ENCODE results near the gene NDE1. TPM values are rescaled to one million over a fixed set of nuclear protein-coding genes. Genes with fewer than 3 reads are reported as not detected.

The NDE1 gene
- polyA plus RNA-seq, 1 donor (not counting 4 experiments of a cell fraction or from before 2014, with no cell fraction given) = 37.8 TPM

- H2AFZ ChIP-seq (ENCODE audit: control insufficient read depth, low read length) = no peak overlapping the region
- no peaks in the 10 kb centered on the region for H3K9me3 ChIP-seq (ENCODE audit: control insufficient read depth, low read depth, low read length)
- H3K9me1 ChIP-seq (ENCODE audit: control insufficient read depth, extremely low read depth, insufficient read depth, low read length) = no peaks in the 10 kb centered on the region
- no peak for DNase-seq (ENCODE audit: low read depth, low spot score)
- H3K4me3 ChIP-seq (ENCODE audit: control insufficient read depth in 2 of 3, extremely low read depth in 1 of 3, insufficient read depth in 2 of 3, low read depth in 1 of 3, low read length in 3 of 3) = no peak overlapping the region
- H3K79me2 ChIP-seq (ENCODE audit: control insufficient read depth, insufficient read depth, low read length) = no peaks in the 10 kb centered on the region
- no peaks in the 10 kb centered on the region for H3K4me1 ChIP-seq (ENCODE audit: control insufficient read depth, extremely low read depth, insufficient read depth, low read length)
- TF ChIP-seq CTCF (optimal IDR thresholded peaks at IDR 0.05 in 1 of 3, IDR thresholded peaks at IDR 0.05 in 1 of 3, conservative IDR thresholded peaks at IDR 0.05 in 1 of 3; ENCODE audit: extremely low read depth in 1 of 3, insufficient read depth in 2 of 3, low read length in 3 of 3) (no peak), EZH2 (IDR thresholded peaks at IDR 0.05; ENCODE audit: low read length) (no peak)
- H3K27me3 ChIP-seq (ENCODE audit: control insufficient read depth, extremely low read depth, insufficient read depth, low read length) = no peaks in the 10 kb centered on the region
- no peak overlapping the region for H3K27ac ChIP-seq (ENCODE audit: control insufficient read depth, insufficient read depth, low read length)
- H3K9ac ChIP-seq (ENCODE audit: control insufficient read depth, extremely low read depth, insufficient read depth, low read length) = no peak overlapping the region
- dilution Hi-C loops (cut with MboI; ENCODE audit: extremely low pct_ligation_motif_present, low sequenced_read_pairs) = no loop called here
- no peaks in the 10 kb centered on the region for H4K20me1 ChIP-seq (ENCODE audit: control insufficient read depth, extremely low read depth, insufficient read depth, low read length)
- H3K4me2 ChIP-seq (ENCODE audit: control insufficient read depth, extremely low read depth, insufficient read depth, low read depth, low read length) = no peak overlapping the region
- H3K36me3 ChIP-seq (ENCODE audit: control insufficient read depth in 2 of 2, extremely low read depth in 1 of 2, insufficient read depth in 2 of 2, low read length in 2 of 2) = no peaks in the 10 kb centered on the region
- FAIRE-seq = no peak
These were observed 101.9 kb downstream of the NDE1 start for GRCh38 chr16:15751940-15752339.

GRCh38 chr16:15752717-15753488, 102.9 kb downstream of the NDE1 start:
- no peak overlapping the region for H3K9ac ChIP-seq (ENCODE audit: control insufficient read depth, extremely low read depth, insufficient read depth, low read length)
- no peak for FAIRE-seq
- H3K79me2 ChIP-seq (ENCODE audit: control insufficient read depth, insufficient read depth, low read length) = no peaks in the 10 kb centered on the region
- H3K36me3 ChIP-seq (ENCODE audit: control insufficient read depth in 2 of 2, extremely low read depth in 1 of 2, insufficient read depth in 2 of 2, low read length in 2 of 2) = no peaks in the 10 kb centered on the region
- H3K27me3 ChIP-seq (ENCODE audit: control insufficient read depth, extremely low read depth, insufficient read depth, low read length) = no peaks in the 10 kb centered on the region
- H3K4me3 ChIP-seq (ENCODE audit: control insufficient read depth in 2 of 3, extremely low read depth in 1 of 3, insufficient read depth in 2 of 3, low read depth in 1 of 3, low read length in 3 of 3) = no peak overlapping the region
- dilution Hi-C loops (cut with MboI; ENCODE audit: extremely low pct_ligation_motif_present, low sequenced_read_pairs) = no loop called here
- no peaks in the 10 kb centered on the region for H3K4me1 ChIP-seq (ENCODE audit: control insufficient read depth, extremely low read depth, insufficient read depth, low read length)
- H3K9me1 ChIP-seq (ENCODE audit: control insufficient read depth, extremely low read depth, insufficient read depth, low read length) = no peaks in the 10 kb centered on the region
- no peak for DNase-seq (ENCODE audit: low read depth, low spot score)
- H3K4me2 ChIP-seq (ENCODE audit: control insufficient read depth, extremely low read depth, insufficient read depth, low read depth, low read length) = no peak overlapping the region
- no peak overlapping the region for H2AFZ ChIP-seq (ENCODE audit: control insufficient read depth, low read length)
- no peaks in the 10 kb centered on the region for H4K20me1 ChIP-seq (ENCODE audit: control insufficient read depth, extremely low read depth, insufficient read depth, low read length)
- no peak overlapping the region for H3K27ac ChIP-seq (ENCODE audit: control insufficient read depth, insufficient read depth, low read length)
- TF ChIP-seq EZH2 (IDR thresholded peaks at IDR 0.05; ENCODE audit: low read length) = no peak
- no peak for TF ChIP-seq CTCF (optimal IDR thresholded peaks at IDR 0.05 in 1 of 3, IDR thresholded peaks at IDR 0.05 in 1 of 3, conservative IDR thresholded peaks at IDR 0.05 in 1 of 3; ENCODE audit: extremely low read depth in 1 of 3, insufficient read depth in 2 of 3, low read length in 3 of 3)
- H3K9me3 ChIP-seq (ENCODE audit: control insufficient read depth, low read depth, low read length) = no peaks in the 10 kb centered on the region

All from keratinocyte (primary cell).